Hippocampal formation (tissue), 2 donors: ENCODE measurements around the gene RNF150.

ENCODE experiments used
- DNase-seq, 2 donors: peaks; one replicate each; lab custom pipeline; 2025; lab: John Stamatoyannopoulos, UW

Gene RNF150

GRCh38 chr4:140906993-140907962 is 226.0 kb downstream of the RNF150 start:
- no peak for DNase-seq

- no peak for DNase-seq
Measured at GRCh38 chr4:140904904-140905303, 228.4 kb downstream of the RNF150 start.

GRCh38 chr4:140903522-140904475 is 229.5 kb downstream of the RNF150 start:
- peak in 1 of 2 donors; percentile 5 for DNase-seq

GRCh38 chr4:140901736-140902336 is 231.4 kb downstream of the RNF150 start:
- no peak for DNase-seq

- no peak for DNase-seq
Measured at GRCh38 chr4:140893939-140894338, 239.3 kb downstream of the RNF150 start.

GRCh38 chr4:140888054-140888453 is 245.2 kb downstream of the RNF150 start:
- no peak for DNase-seq

- DNase-seq: no peak
Measured at GRCh38 chr4:140887467-140887866, 245.8 kb downstream of the RNF150 start.

- DNase-seq: no peak
Measured at GRCh38 chr4:140884431-140885058, 248.7 kb downstream of the RNF150 start.

GRCh38 chr4:140877781-140878180 is 255.5 kb downstream of the RNF150 start:
- no peak for DNase-seq

GRCh38 chr4:140876615-140877364 is 256.5 kb downstream of the RNF150 start:
- DNase-seq: no peak

- DNase-seq: no peak
Measured at GRCh38 chr4:140875746-140876452, 257.4 kb downstream of the RNF150 start.

- DNase-seq: no peak
Measured at GRCh38 chr4:140874056-140874455, 259.2 kb downstream of the RNF150 start.

GRCh38 chr4:140871368-140871767 is 261.9 kb downstream of the RNF150 start:
- DNase-seq: no peak

GRCh38 chr4:140870427-140870826 is 262.8 kb downstream of the RNF150 start:
- no peak for DNase-seq

- DNase-seq: no peak
Measured at GRCh38 chr4:140869446-140869845, 263.8 kb downstream of the RNF150 start.

- DNase-seq: no peak
Measured at GRCh38 chr4:140867356-140867755, 265.9 kb downstream of the RNF150 start.

GRCh38 chr4:140866492-140867005 is 266.7 kb downstream of the RNF150 start:
- DNase-seq: no peak

GRCh38 chr4:140865253-140866217 is 267.7 kb downstream of the RNF150 start:
- DNase-seq: no peak

GRCh38 chr4:140863197-140863596 is 270.1 kb downstream of the RNF150 start:
- DNase-seq: no peak
